Stimulated activated CD4-positive, alpha-beta T cell treated with anti-CD3 and anti-CD28 coated beads, Interleukin-1b, Interleukin-23, amount 100 ng/mL, for 1 hour (primary cell): ENCODE data around the gene MET.
"Not testable (repeated sequence)": the region's sequence is repeated elsewhere in the genome, so short reads cannot be mapped to it uniquely, and the experiment has no call there.

Source experiments
- DNase-seq, 2 donors: peaks; one replicate each; pipeline ENCODE4 v3.0.0-alpha.2; 2020; ENCODE audit warnings: low read depth in 2 of 2

The MET gene

DNA sequence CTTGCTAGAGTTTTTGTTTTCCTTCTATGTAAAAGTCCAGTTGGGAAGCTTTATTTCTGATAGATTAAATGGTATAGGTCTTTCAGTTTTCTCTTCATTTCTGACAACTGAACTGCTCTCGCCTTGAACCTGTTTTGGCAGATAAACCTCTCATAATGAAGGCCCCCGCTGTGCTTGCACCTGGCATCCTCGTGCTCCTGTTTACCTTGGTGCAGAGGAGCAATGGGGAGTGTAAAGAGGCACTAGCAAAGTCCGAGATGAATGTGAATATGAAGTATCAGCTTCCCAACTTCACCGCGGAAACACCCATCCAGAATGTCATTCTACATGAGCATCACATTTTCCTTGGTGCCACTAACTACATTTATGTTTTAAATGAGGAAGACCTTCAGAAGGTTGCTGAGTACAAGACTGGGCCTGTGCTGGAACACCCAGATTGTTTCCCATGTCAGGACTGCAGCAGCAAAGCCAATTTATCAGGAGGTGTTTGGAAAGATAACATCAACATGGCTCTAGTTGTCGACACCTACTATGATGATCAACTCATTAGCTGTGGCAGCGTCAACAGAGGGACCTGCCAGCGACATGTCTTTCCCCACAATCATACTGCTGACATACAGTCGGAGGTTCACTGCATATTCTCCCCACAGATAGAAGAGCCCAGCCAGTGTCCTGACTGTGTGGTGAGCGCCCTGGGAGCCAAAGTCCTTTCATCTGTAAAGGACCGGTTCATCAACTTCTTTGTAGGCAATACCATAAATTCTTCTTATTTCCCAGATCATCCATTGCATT lies 27.1 kb downstream of the MET start:
- no peak for DNase-seq

DNA sequence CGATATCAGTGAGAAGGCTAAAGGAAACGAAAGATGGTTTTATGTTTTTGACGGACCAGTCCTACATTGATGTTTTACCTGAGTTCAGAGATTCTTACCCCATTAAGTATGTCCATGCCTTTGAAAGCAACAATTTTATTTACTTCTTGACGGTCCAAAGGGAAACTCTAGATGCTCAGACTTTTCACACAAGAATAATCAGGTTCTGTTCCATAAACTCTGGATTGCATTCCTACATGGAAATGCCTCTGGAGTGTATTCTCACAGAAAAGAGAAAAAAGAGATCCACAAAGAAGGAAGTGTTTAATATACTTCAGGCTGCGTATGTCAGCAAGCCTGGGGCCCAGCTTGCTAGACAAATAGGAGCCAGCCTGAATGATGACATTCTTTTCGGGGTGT lies 27.7 kb downstream of the MET start:
- DNase-seq, result no peak

- no peak for DNase-seq
Measured at GRCh38 chr7:116702046-116702785, 30.2 kb downstream of the MET start.

DNA sequence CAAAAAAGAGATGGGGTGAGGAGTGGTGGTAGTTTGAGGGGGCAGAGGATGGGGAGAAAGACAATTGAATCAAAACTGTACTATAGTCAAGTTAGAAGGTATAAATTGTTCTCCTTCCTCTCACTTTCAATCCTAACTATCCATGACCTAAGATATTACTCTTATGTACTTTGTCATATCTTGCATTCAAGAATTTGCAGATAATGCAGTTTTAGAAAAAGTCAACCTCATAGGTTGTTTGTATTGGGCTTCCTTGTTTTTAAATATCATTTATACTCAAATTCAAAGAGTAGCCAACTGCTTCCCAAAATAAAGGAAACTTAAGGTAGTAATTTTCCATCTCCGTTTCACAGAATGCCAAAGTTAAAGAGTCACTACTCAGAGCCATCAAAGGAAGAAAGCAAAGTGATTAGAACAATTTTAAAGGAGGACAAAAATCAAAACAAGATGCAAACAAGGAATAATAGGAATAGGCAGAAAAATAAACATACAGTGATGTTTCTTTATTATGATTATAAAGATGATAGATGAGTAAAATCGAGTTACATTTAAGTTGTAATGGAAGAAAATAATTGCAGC lies 32.7 kb downstream of the MET start:
- DNase-seq, result no peak

GRCh38 chr7:116705419-116705818 lies 33.4 kb downstream of the MET start:
- DNase-seq, result no peak

- no peak for DNase-seq
Measured at GRCh38 chr7:116706668-116707126, 34.7 kb downstream of the MET start.

DNA sequence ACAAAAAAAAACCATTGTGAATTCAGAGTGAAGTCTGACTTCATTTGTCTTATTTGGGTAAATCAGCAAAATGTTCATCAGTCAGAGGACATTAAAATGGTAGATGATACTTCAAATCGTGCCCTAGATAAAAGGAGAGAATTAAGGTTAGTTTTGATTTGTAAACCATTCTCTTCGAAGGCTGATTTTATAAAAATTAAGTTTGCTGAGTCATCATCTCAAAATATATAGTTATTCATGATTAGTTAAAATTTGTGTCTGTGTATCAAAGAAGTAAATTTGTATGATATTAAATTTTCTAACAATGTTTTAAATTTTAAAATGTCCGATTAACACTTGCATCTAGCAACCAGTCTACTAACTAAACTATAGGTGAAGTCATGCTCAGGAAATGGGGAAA lies 35.3 kb downstream of the MET start:
- DNase-seq, result no peak

DNA sequence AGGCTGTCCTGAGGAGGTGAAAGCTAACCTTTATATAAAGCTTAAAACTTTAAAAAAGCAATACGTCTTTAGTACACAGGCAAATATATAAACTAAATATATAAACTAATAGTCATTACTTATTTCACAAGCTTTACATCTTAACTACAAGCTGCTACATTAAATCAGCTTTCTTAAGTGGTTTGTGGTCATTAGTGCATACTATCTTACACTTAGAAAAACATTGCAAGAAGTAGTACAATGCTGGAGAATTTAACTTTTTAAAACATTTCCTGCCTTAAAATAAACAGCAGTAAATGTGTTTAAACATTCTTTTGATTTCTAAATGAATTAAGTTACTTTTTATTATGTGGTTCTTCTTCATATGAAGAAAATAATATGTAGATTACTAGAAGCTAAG lies 36.3 kb downstream of the MET start:
- no peak for DNase-seq

DNA sequence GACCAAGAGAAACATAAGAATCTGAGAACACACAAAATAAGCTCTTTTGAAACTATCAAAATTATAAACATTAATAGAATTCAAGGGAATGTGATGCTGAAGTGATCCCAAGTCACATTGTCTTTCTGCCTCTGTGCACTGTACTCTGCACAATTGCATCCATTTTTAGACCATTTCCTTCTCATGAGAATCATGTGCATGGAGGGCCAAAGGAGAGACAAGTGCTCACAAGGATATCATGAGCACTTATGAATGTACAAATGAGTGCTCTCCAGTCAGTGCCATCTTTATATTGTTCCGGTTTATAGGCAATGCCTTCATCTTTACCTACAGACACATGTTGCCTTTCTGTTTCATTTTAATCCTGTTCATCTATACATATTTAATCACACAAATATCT lies 36.9 kb downstream of the MET start:
- DNase-seq, result no peak

DNA sequence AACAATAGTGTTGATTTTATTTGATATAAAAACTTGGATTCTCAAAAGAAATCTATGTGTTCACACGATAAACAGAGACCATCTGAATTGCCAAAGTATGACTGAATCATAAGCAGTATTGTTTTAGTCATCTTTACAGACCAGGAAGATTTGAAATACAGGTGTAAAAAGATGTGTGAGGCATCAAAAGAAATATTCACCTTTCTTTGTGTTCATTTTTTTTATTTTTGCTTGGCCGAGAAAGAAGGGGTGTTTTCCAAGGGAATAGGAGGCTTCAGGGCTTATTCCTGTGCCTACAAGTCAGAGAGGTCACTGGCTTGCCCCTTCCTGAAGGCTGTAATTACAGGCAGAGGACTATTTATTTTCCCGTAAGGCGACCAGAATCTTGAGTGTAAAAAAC lies 37.3 kb downstream of the MET start:
- DNase-seq, result no peak

- DNase-seq, result no peak
Measured at GRCh38 chr7:116710764-116711452, 38.9 kb downstream of the MET start.

GRCh38 chr7:116711790-116712189 lies 39.8 kb downstream of the MET start:
- no peak for DNase-seq

DNA sequence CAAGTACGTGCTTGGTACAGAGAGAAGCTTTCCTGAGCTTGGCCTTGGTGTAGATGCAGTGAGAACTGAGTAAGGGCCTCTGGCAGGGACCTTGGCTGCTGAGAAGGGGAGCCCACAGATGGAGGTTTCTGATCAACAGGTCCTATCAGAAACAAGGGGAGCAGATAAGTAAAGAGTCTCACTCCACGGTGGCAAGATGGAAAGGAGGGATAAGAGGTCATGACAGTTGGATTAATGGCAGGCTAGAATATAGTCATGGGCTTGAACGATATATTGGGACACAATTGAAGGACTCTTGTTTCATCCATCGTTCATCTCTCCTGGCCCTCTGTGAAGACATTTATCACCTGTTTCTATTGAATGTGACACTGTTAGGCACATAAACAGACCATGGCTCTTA lies 41.5 kb downstream of the MET start:
- DNase-seq, result no peak

DNA sequence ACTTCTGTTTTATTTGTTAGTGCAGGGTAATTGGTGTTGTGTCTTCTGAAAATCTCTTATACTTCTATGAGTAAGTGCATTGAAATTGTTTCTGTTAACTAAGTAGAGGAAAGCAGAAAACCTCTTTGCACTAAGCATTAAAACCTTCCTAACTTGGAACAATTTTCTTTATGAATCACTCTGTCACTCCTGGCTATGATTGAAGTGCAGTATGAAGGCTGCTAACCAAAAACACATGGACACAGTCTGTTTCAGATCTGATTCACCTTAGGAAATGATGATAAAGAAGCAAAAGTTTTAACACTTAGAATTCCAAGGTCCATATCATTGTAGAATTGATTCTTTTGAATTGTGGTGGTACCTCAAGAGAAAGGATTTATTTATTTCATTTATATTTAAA lies 41.9 kb downstream of the MET start:
- DNase-seq, result no peak

DNA sequence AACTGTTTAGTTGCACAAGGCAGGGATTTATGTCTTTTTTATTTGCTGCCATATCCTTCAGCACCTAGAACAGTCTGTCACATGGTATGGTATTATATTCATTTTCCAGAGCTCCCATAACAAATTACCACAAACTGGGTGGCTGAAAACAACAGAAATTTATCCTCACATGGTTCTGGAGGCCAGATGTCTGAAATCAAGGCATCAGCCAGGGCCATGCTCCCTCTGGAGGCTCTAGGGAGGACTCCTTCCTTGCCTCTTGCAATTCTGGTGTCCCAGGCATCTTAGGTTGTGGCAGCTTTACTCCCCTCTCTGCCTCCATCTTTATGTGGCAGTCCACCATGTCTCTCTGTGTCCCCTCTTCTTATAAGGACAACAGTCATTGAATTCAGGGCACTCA lies 43.1 kb downstream of the MET start:
- no peak for DNase-seq

- no peak for DNase-seq
Measured at GRCh38 chr7:116717137-116717536, 45.1 kb downstream of the MET start.

- DNase-seq, result not testable (repeated sequence)
Measured at GRCh38 chr7:116723959-116724529, 52.0 kb downstream of the MET start.

GRCh38 chr7:116724560-116725231 lies 52.7 kb downstream of the MET start:
- DNase-seq, result no peak

- no peak for DNase-seq
Measured at GRCh38 chr7:116726149-116726548, 54.2 kb downstream of the MET start.

DNA sequence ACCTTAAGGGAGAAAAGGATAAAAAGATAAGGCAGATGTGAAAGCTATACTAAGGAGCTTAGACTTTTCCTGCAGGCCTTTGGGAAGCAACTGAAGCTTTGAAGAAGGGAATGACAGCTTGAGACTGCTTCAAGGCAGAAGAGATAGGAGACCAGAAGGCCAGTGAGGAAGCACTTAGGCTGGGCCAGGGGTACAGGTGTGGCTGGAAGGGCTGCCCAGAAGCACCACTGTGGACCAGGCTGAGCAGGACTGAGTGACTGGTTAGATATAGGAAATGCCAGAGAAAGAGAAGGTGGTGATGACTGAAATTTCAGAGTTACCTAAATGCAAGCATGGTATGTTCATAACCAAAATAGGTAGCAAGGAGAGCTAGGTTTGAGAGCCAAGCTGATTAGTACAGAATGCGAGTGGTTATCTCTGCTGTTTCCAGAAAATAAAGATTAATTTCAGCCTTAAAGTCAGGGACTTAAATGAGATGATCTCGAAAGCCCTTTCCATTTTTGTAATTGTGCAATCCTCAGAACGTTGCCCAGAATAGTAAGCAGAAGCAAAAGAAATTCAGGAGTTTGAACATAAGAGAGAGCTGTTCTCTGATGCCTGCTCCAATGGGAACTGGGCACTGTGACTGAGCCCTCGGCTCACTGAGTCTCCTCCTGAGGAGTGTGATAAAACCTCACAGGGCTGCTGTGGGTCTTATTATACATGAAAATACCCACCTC lies 54.9 kb downstream of the MET start:
- no peak for DNase-seq
